Endothelial cell of umbilical vein (primary cell): Measurements from ENCODE around the gene TENT4A.

Source experiments
- CTCF ChIP-seq, 2 donors: IDR thresholded peaks; 1 replicate in 1 of 2; 2 replicates in 1 of 2; pipeline ENCODE4 v1.5.1; 2011; ENCODE audit warnings: low read length in 2 of 2, mild to moderate bottlenecking in 2 of 2, moderate library complexity in 2 of 2, control low read depth in 1 of 2, inconsistent platforms in 1 of 2, low read depth in 1 of 2; ENCODE audit not compliant: insufficient read depth in 1 of 2; ENCODE audit errors: extremely low read depth in 1 of 2
- EZH2 ChIP-seq: IDR thresholded peaks from 2 replicates; pipeline ENCODE4 v1.6.1; 2012; ENCODE audit warnings: borderline replicate concordance, low read depth, mild to moderate bottlenecking, moderate library complexity, low read length, inconsistent platforms; ENCODE audit not compliant: severe bottlenecking
- FOS ChIP-seq: IDR thresholded peaks from 2 replicates; pipeline ENCODE4 v1.6.1; 2011; ENCODE audit warnings: mild to moderate bottlenecking, low read length, moderate library complexity, borderline replicate concordance; ENCODE audit not compliant: insufficient read depth
- GATA2 ChIP-seq: IDR thresholded peaks from 2 replicates; pipeline ENCODE4 v1.7.0; 2011; ENCODE audit warnings: low read depth, mild to moderate bottlenecking, moderate library complexity, mixed read lengths, low read length; ENCODE audit not compliant: insufficient read length, insufficient read depth
- JUN ChIP-seq: IDR thresholded peaks from 2 replicates; pipeline ENCODE4 v1.6.1; 2011; ENCODE audit warnings: borderline replicate concordance, low read depth; ENCODE audit not compliant: insufficient read length, insufficient read depth
- MAX ChIP-seq: IDR thresholded peaks from 2 replicates; pipeline ENCODE4 v1.6.1; 2011; ENCODE audit not compliant: insufficient read depth, insufficient read length
- MYC ChIP-seq: IDR thresholded peaks from one replicate; pipeline ENCODE4 v1.6.1; 2011; ENCODE audit warnings: mild to moderate bottlenecking, low read depth, low read length
- POLR2A ChIP-seq: IDR thresholded peaks from 2 replicates; pipeline ENCODE4 v1.6.1; 2012; ENCODE audit warnings: low read depth, mild to moderate bottlenecking, control low read depth, low read length
- POLR2AphosphoS5 ChIP-seq: IDR thresholded peaks from 2 replicates; pipeline ENCODE4 v1.6.1; 2012; ENCODE audit warnings: low read depth, mild to moderate bottlenecking, control low read depth, low read length, moderate library complexity; ENCODE audit not compliant: insufficient read depth

GRCh38 chr5:6675784-6676491 lies 37.3 kb upstream of the TENT4A start:
- TF ChIP-seq POLR2AphosphoS5 (no peak), MYC (no peak), POLR2A (no peak), CTCF (IDR thresholded peaks at IDR 0.05; ENCODE audit: extremely low read depth in 1 of 2, insufficient read depth in 1 of 2, low read depth in 1 of 2, low read length in 2 of 2) (no peak), EZH2 (no peak), MAX (no peak), JUN (no peak), FOS (no peak), GATA2 (no peak)
